ENCODE results near the gene GNAT2.
A peak's percentile ranks its signal among the peaks of the same experiment; 100 is the strongest.
"Not testable (repeated sequence)": the region's sequence is repeated elsewhere in the genome, so short reads cannot be mapped to it uniquely, and the experiment has no call there.

GNAT2 gene

DNA sequence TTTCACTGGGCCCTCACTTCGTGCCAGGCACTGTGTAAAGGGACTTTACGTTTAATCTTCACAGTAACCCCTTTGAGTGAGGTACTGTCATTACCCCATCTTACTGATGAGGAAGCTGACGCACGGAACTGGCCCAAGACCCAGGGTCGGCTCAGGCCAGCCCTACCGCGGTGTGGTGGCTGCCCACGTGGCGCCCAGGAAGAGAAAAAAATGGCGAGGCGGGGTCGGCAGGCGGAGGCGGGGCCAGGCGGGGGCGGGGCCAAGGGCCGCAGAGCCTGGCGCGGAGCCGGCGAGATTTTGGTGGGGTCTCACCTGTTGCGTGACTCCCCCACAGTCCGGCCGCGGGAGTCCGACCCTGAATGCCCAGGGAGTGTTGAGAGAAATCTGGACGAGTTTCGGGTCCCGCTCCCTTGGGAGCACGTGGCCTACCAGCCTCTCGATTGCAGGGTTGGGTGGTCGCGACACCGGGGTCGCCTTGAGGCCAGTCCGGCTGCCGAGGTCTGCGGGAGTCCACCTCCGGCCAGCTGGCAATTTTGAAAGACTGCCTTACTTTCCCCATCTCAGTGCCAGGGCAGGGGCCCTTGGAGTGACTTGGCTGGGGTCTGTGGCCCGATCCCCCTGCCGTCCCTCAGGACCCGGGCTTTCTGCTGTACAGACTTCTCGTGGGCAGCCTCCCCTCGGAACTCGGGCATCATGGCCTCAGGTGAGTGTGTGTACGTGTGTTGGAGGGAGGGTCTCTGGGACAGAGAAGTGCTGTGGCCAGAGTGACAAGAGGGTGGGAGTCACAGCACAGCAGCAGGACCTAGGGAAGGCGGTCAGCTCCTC lies at the start of gene GNAT2, which contains the start of gene AMPD2:
GNAT2 (minus strand) TSS at position 41 of the 825 bp plus-strand sequence. CDS start 6,746 bp downstream, outside the sequence.
AMPD2 (plus strand) TSS at position 262 of the 825 bp plus-strand sequence. CDS start 1,339 bp downstream, outside the sequence.
- DNase-seq, result peak; percentile 35

DNA sequence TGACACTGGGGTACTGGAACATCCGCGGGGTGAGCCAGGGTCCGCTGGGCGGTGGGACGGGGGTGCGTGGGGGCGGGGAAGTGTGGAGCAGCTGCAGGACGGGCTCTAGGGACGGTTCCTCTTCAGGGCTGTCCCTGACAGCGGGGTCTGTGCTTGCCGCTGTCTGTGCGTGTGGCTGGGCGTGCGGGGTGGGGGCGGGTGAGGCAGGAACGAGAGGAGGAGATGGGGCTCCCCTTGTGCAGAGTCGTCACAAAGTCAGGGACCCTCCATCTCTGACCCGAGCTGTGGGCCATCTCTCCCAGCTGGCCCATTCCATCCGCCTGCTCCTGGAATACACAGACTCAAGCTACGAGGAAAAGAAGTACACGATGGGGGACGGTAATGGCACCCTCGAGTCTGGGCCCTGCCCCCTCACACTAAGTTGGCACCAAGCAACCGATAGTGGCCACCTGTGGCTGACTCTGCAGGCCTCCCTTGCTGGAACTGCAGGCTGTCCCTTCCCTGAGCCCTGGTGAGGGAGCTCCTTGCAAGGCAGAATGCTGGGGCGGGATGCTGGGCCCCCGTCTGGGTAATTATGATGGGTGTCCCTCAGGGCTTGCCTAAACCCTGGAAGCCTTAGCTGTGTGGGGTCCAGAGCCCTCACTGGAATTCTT lies 48.8 kb upstream of the GNAT2 start:
- no peak for DNase-seq

GRCh38 chr1:109667452-109668122 lies 48.2 kb upstream of the GNAT2 start, which contains the start of gene GSTM2:
GSTM2 (plus strand) TSS chr1:109668057; CDS start chr1:109668116, 59 bp downstream.
- DNase-seq, result no peak

- DNase-seq, result no peak
Measured at GRCh38 chr1:109664671-109665070, 45.3 kb upstream of the GNAT2 start.

DNA sequence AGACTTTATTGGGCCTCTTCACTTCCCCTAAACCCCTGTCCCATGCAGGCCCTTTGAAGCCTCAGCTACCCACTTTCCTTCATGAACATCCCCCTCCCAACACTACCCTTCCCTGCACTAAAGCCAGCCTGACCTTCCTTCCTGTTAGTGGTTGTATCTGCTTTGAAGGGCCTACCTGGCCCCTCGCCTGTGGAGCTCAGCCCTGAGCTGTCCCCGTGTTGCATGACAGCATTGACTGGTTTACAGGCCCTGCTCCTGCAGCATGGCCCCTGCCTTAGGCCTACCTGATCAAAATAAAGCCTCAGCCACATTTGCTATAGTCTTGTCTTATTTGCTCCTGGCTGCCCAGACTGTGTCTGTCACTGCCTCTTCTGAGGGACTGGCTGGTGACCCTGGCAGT lies 42.0 kb upstream of the GNAT2 start:
- DNase-seq, result no peak

GRCh38 chr1:109660691-109661026 lies 41.2 kb upstream of the GNAT2 start:
- not testable (repeated sequence) for DNase-seq

- DNase-seq, result peak; percentile 93
Measured at GRCh38 chr1:109659997-109660690, 40.7 kb upstream of the GNAT2 start.

DNA sequence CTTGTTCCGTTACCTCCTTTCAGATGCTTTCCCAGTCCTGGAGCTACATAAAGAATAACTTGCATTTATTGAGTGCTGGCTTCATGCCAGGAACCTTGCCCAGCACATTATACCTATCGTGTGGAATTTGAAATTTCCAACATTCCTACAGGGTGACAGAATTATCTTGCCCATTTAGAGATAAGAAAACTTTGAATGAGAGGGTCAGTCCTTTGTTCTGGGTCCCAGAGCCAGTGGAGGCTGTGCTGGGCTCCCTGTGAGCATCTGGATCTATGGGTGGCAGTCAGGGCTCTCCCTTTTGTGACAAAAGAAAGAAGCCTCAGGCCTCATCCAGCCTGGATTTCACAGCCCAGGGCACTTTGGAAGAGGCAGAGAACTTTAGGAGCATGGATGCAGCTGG lies 39.7 kb upstream of the GNAT2 start:
- DNase-seq, result no peak

- no peak for DNase-seq
Measured at GRCh38 chr1:109658533-109659042, 39.2 kb upstream of the GNAT2 start.

DNA sequence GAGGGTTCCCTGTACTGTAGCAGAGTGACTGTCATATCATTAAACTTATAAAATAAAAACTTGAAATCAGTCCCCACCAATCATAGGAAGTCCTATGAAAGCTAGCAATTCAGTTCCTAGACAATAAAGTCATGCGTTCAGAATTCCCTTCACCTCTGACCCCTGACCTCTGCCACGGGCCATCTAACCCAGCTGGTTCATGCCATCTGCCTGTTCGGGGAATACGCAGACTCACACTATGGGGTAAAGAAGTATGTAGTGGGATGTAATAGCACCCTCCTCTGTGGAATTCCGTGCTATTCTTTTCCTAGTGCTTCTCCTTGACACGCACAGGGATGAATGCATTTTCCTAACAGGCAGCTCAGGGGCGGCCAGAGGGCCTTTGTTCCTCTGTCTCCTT lies 38.6 kb upstream of the GNAT2 start:
- no peak for DNase-seq

DNA sequence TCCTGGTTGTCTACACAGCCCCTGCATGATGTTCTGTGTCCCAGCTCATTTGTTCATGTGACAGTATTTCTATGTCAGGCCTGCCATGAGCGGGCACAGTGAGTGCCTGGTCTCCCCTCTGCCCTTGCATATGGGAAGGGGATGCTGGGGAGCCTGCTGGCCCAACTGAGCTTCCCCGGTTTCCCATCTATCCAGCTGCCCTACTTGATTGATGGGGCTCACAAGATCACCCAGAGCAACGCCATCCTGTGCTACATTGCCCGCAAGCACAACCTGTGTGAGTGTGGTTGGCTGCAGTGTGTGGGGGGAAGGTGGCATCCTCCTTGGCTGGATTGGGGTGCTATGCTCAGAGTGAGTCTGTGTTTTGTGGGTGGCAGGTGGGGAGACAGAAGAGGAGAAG lies 38.0 kb upstream of the GNAT2 start:
- no peak for DNase-seq

DNA sequence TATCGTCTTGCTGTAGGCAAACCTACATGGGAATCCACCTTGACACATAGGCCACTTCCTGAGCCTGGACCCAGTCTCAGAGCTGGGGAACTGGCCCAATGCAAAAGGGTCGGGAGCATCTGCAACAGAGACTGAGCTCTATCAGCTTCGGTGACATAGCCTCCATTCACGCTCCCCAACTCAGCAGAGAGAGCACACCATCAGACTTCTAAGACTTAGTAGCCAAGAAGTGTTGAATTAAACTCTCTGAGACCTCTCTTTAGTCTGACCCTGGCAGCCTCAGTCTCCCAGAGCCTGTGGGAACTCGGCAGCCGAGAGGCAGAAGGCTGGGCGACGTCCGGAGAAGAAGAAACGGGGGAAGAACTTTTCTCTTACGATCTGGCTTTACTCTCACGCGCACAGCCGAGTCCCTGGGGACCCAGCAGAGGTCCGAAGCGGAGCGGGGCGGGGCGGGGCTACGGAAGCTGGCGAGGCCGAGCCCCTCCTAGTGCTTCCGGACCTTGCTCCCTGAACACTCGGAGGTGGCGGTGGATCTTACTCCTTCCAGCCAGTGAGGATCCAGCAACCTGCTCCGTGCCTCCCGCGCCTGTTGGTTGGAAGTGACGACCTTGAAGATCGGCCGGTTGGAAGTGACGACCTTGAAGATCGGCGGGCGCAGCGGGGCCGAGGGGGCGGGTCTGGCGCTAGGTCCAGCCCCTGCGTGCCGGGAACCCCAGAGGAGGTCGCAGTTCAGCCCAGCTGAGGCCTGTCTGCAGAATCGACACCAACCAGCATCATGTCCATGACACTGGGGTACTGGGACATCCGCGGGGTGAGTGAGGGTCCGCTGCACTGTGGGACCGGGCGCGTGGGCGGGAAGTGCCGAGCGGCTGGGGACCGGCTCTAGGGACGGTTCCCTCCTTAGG lies 36.5 kb upstream of the GNAT2 start, which contains the start of gene GSTM4:
GSTM4 (plus strand) TSS at position 485 of the 905 bp plus-strand sequence; CDS start at position 776, 291 bp downstream.
- DNase-seq, result peak; percentile 49

GRCh38 chr1:109654519-109654918 lies 35.1 kb upstream of the GNAT2 start:
- no peak for DNase-seq

DNA sequence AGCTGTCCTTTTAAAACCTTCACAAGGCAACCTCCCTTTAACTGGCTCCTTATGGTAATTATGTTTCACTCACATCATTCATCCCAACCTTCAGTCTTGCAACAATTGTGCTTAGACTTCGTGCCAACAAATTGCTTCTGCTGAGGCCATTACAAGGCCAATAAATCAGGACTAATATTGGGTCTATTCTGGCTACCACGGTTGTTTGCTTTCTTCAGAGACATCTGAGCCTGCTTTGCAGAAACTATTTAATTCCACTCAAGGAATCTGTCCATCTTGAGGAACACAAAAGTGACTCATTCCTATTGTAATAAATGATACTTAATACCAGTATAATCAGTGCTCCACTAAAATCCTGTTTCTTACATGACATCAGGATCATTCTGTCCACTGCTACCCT lies 33.9 kb upstream of the GNAT2 start:
- no peak for DNase-seq

DNA sequence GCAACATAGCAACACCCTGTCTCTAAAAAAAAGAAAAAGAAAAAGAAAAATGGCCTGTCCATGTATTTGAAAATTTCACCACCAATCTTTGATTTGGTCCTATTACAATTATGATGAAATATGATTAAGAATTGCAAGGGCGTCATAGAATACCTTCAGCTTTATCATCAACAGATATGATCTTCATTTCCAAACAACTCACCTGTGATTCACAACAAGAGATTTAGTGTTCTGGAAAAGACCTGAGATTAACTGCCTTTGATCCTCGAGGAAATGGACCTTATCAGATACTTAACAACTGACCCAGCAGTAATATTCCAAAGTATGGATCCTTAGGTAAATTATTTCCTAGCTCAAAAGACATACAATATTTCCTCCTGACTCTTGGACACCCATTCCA lies 33.0 kb upstream of the GNAT2 start:
- no peak for DNase-seq

GRCh38 chr1:109650609-109651008 lies 31.2 kb upstream of the GNAT2 start:
- no peak for DNase-seq

- peak; percentile 58 for DNase-seq
Measured at GRCh38 chr1:109649491-109649914, 30.1 kb upstream of the GNAT2 start.

DNA sequence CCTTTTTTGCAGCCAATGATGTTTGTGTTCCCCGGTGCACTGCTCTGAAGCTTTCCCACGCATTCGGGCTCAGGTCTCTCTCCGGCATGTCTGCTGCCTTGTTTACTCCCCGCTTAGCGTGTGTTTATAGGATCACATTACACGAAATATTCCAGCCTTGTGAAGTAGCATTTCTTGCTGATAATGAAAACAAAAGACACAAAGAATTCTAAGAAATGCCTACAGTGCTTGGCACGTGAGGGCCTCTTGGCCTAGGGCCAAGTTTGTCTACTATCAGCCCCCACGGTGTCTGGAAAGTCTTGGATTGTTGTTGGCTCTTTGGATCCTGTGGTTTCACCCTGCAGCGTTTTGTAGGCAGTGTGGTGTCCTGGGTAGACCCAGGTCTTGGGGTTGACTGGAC lies 25.3 kb upstream of the GNAT2 start:
- DNase-seq, result no peak

- DNase-seq, result no peak
Measured at GRCh38 chr1:109643385-109644230, 24.2 kb upstream of the GNAT2 start.

- no peak for DNase-seq
Measured at GRCh38 chr1:109642626-109643025, 23.2 kb upstream of the GNAT2 start.

GRCh38 chr1:109641861-109642260 lies 22.4 kb upstream of the GNAT2 start:
- DNase-seq, result no peak
